H9 (cell line): ENCODE measurements around the gene MFSD6. TPM values are rescaled to one million over a fixed set of nuclear protein-coding genes. Genes with fewer than 3 reads are reported as not detected.

Source experiments
- DNase-seq: peaks from one replicate; pipeline ENCODE4 v3.0.0-alpha.2; 2017
- H2AFZ ChIP-seq: one replicate; pipeline ENCODE4 v1.6.1; 2013; ENCODE audit warnings: mild to moderate bottlenecking, low read length, control low read depth, moderate library complexity
- H2AK5ac ChIP-seq: 2 replicates; pipeline ENCODE4 v1.6.1; 2013; ENCODE audit warnings: low read length, control low read depth, mixed read lengths; ENCODE audit not compliant: insufficient read length
- H2BK120ac ChIP-seq: one replicate; pipeline ENCODE4 v1.6.1; 2013; ENCODE audit warnings: low read depth, mild to moderate bottlenecking, low read length, control low read depth, inconsistent platforms; ENCODE audit not compliant: poor library complexity, severe bottlenecking
- H2BK12ac ChIP-seq: 2 replicates; pipeline ENCODE4 v1.6.1; 2013; ENCODE audit warnings: low read length, control low read depth, mixed read lengths, low read depth; ENCODE audit not compliant: insufficient read length
- H2BK15ac ChIP-seq: 2 replicates; pipeline ENCODE4 v1.6.1; 2013; ENCODE audit warnings: low read depth, low read length, control low read depth
- H2BK20ac ChIP-seq: one replicate; pipeline ENCODE4 v1.6.1; 2013; ENCODE audit warnings: low read depth, mild to moderate bottlenecking, low read length, control low read depth, inconsistent platforms; ENCODE audit not compliant: poor library complexity, severe bottlenecking
- H2BK5ac ChIP-seq: 2 replicates; pipeline ENCODE4 v1.6.1; 2013; ENCODE audit warnings: low read length, control low read depth, mixed read lengths; ENCODE audit not compliant: insufficient read length
- H3K14ac ChIP-seq: 2 replicates; pipeline ENCODE4 v1.6.1; 2013; ENCODE audit warnings: low read length, control low read depth; ENCODE audit not compliant: insufficient read depth
- H3K18ac ChIP-seq: 2 replicates; pipeline ENCODE4 v1.6.1; 2013; ENCODE audit warnings: low read depth, mild to moderate bottlenecking, mixed read lengths, low read length, control low read depth; ENCODE audit not compliant: insufficient read length
- H3K23ac ChIP-seq: 2 replicates; pipeline ENCODE4 v1.6.1; 2013; ENCODE audit warnings: low read length, control low read depth, mixed read lengths, low read depth; ENCODE audit not compliant: insufficient read length
- H3K23me2 ChIP-seq: 2 replicates; pipeline ENCODE4 v1.6.1; 2013; ENCODE audit warnings: low read depth, mild to moderate bottlenecking, mixed read lengths, low read length, control low read depth; ENCODE audit not compliant: insufficient read length, poor library complexity, severe bottlenecking
- H3K27ac ChIP-seq: 2 replicates; pipeline ENCODE4 v1.5.1; 2013; ENCODE audit warnings: low read length, control low read depth, mixed read lengths, low read depth; ENCODE audit not compliant: insufficient read length
- H3K27me3 ChIP-seq: 2 replicates; pipeline ENCODE4 v1.6.1; 2013; ENCODE audit warnings: low read length, control low read depth, inconsistent platforms; ENCODE audit not compliant: insufficient read depth
- H3K4ac ChIP-seq: 2 replicates; pipeline ENCODE4 v1.6.1; 2013; ENCODE audit warnings: low read depth, mild to moderate bottlenecking, control low read depth, inconsistent platforms, low read length, moderate library complexity
- H3K4me1 ChIP-seq: 2 replicates; pipeline ENCODE4 v1.6.1; 2013; ENCODE audit warnings: low read length, control low read depth, inconsistent platforms; ENCODE audit not compliant: insufficient read depth
- H3K4me2 ChIP-seq: 2 replicates; pipeline ENCODE4 v1.6.1; 2013; ENCODE audit warnings: low read length, control low read depth, mixed read lengths; ENCODE audit not compliant: insufficient read length, insufficient read depth
- H3K56ac ChIP-seq: 2 replicates; pipeline ENCODE4 v1.6.1; 2013; ENCODE audit warnings: low read depth, mild to moderate bottlenecking, mixed read lengths, low read length, control low read depth; ENCODE audit not compliant: insufficient read length
- H3K79me1 ChIP-seq: 2 replicates; pipeline ENCODE4 v1.6.1; 2013; ENCODE audit warnings: low read depth, mild to moderate bottlenecking, moderate library complexity, low read length, control low read depth, inconsistent platforms; ENCODE audit not compliant: insufficient read depth, poor library complexity, severe bottlenecking
- H3K79me2 ChIP-seq: 2 replicates; pipeline ENCODE4 v1.6.1; 2013; ENCODE audit warnings: low read length, control low read depth, inconsistent platforms; ENCODE audit not compliant: insufficient read depth
- H3K9ac ChIP-seq: 2 replicates; pipeline ENCODE4 v1.6.1; 2013; ENCODE audit warnings: low read length, control low read depth, mixed read lengths; ENCODE audit not compliant: insufficient read length; ENCODE audit errors: extremely low read depth
- H3K9me3 ChIP-seq: one replicate; pipeline ENCODE4 v1.6.1; 2013; ENCODE audit warnings: low read depth, low read length, inconsistent platforms; ENCODE audit not compliant: control insufficient read depth
- H3T11ph ChIP-seq: one replicate; pipeline ENCODE4 v1.6.1; 2013; ENCODE audit warnings: mild to moderate bottlenecking, low read length, control low read depth, inconsistent platforms
- H4K20me1 ChIP-seq: one replicate; pipeline ENCODE4 v1.6.1; 2013; ENCODE audit not compliant: control insufficient read depth, insufficient read length, insufficient read depth
- H4K5ac ChIP-seq: 2 replicates; pipeline ENCODE4 v1.6.1; 2013; ENCODE audit warnings: low read depth, mild to moderate bottlenecking, mixed read lengths, low read length, control low read depth; ENCODE audit not compliant: insufficient read length
- H4K8ac ChIP-seq: replicated peaks from 2 replicates; pipeline ENCODE4 v1.6.1; 2013; ENCODE audit warnings: low read length, control low read depth, mixed read lengths, low read depth; ENCODE audit not compliant: insufficient read length
- H4K91ac ChIP-seq: 2 replicates; pipeline ENCODE4 v1.6.1; 2013; ENCODE audit warnings: low read depth, mild to moderate bottlenecking, moderate library complexity, mixed read lengths, low read length, control low read depth; ENCODE audit not compliant: insufficient read length
- H3K27ac Mint-ChIP-seq, 3 experiments: 2 replicates in 2 of 3; 3 replicates in 1 of 3; pipeline ENCODE4 v1.8.0; 2020 to 2021; ENCODE audit warnings: mixed read lengths in 3 of 3, mild to moderate bottlenecking in 1 of 3, moderate library complexity in 1 of 3
- H3K27me3 Mint-ChIP-seq: 2 replicates; pipeline ENCODE4 v1.8.0; 2021; ENCODE audit warnings: low read depth, mild to moderate bottlenecking, moderate library complexity, mixed read lengths
- H3K36me3 Mint-ChIP-seq, 3 experiments: 2 replicates in 2 of 3; 3 replicates in 1 of 3; pipeline ENCODE4 v1.8.0; 2020 to 2021; ENCODE audit warnings: low read depth in 3 of 3, mixed read lengths in 3 of 3; ENCODE audit not compliant: insufficient read depth in 1 of 3
- H3K4me1 Mint-ChIP-seq, 2 experiments: 2 replicates each; pipeline ENCODE4 v1.8.0; 2020; ENCODE audit warnings: mixed read lengths in 2 of 2
- H3K4me3 Mint-ChIP-seq, 2 experiments: 2 replicates in 1 of 2; 3 replicates in 1 of 2; pipeline ENCODE4 v1.8.0; 2020 to 2021; ENCODE audit warnings: mild to moderate bottlenecking in 2 of 2, mixed read lengths in 2 of 2, moderate library complexity in 1 of 2
- H3K9me3 Mint-ChIP-seq, 2 experiments: 2 replicates in 1 of 2; 3 replicates in 1 of 2; pipeline ENCODE4 v1.8.0; 2020; ENCODE audit warnings: mild to moderate bottlenecking in 2 of 2, mixed read lengths in 2 of 2, moderate library complexity in 1 of 2
- CTCF ChIP-seq: fragments of 200-600 bp; sonication (generic); conservative IDR thresholded peaks from 3 replicates; pipeline ENCODE4 v1.8.0; 2021; ENCODE audit warnings: antibody characterized with exemption, mild to moderate bottlenecking
- WGBS: extraction: QIAGEN DNeasy Blood & Tissue Kit; methylation state at CpG from one replicate; pipeline ENCODE4 v1.1.7; 2013; ENCODE audit warnings: missing lambda C conversion rate, low lambda C conversion rate, mixed read lengths; ENCODE audit not compliant: insufficient read length; ENCODE audit errors: extremely low coverage; 5-methylcytosine and 5-hydroxymethylcytosine counted together
- total RNA-seq: library from RNA; stranded (reverse); gene quantifications from 2 replicates; pipeline ENCODE4 v1.2.1, GENCODE V29; 2021

MFSD6 gene
- total RNA-seq, 1 experiment from 2014 or later, result 4.0 TPM

- Histone ChIP-seq H4K20me1 (no peaks in the 10 kb centered on the region), H3K79me1 (no peaks in the 10 kb centered on the region), H3K56ac (no peak overlapping the region), H2BK20ac (no peak overlapping the region), H2BK15ac (no peak overlapping the region), H4K8ac (no peak overlapping the region), H2AFZ (no peak overlapping the region), H4K91ac (no peak overlapping the region), H3K18ac (no peak overlapping the region), H3K4me2 (no peak overlapping the region), H3K14ac (no peak overlapping the region), H4K5ac (no peak overlapping the region), H2BK120ac (no peak overlapping the region), H3K23ac (no peak overlapping the region), H2AK5ac (no peak overlapping the region), H3K27me3 (no peaks in the 10 kb centered on the region), H3K23me2 (no peaks in the 10 kb centered on the region), H3K9me3 (no peaks in the 10 kb centered on the region), H3K4me1 (no peaks in the 10 kb centered on the region), H3K27ac (no peak overlapping the region), H3T11ph (no peak overlapping the region), H2BK12ac (no peak overlapping the region), H3K4ac (no peak overlapping the region), H2BK5ac (no peak overlapping the region), H3K79me2 (no peaks in the 10 kb centered on the region), H3K9ac (no peak overlapping the region)
- H3K36me3 Mint-ChIP-seq, result no peaks in the 10 kb centered on the region
- H3K27ac Mint-ChIP-seq, result no peak overlapping the region
- no peaks in the 10 kb centered on the region for H3K9me3 Mint-ChIP-seq
- no peak overlapping the region for H3K4me3 Mint-ChIP-seq
- TF ChIP-seq CTCF, result no peak
- DNase-seq, result no peak
- no peaks in the 10 kb centered on the region for H3K27me3 Mint-ChIP-seq
- WGBS, result no CpG with 5 or more reads among the region's 1 CpG
- no peaks in the 10 kb centered on the region; a peak in 1 of 4 replicates for H3K4me1 Mint-ChIP-seq
Measured at GRCh38 chr2:190420801-190421200, 12.6 kb downstream of the MFSD6 start.
